GM12873 (cell line): ENCODE measurements around the gene MAPT.

Experiments used
- CTCF ChIP-seq: IDR thresholded peaks from 2 replicates; pipeline ENCODE4 v1.5.1; 2012; ENCODE audit warnings: low read depth, mild to moderate bottlenecking, moderate library complexity, low read length, control low read depth; ENCODE audit not compliant: insufficient read depth; ENCODE audit errors: missing control alignments

The MAPT gene

DNA sequence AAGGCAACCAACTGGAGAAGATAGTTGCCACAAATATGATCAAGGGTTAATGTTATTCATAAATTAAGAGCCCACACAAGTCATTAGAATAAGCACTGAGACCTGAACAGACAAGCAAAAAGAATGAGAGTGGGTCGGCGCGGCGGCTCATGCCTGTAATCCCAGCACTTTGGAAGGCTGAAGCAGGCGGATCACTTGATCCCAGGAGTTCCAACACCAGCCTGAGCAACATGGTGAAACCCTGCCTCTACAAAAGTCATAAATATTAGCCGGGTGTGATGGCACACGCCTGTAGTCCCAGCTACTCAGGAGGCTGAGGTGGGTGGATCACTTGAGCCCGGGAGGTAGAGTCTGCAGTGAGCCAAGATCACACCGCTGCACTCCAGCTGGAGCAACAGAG lies 64.0 kb downstream of the MAPT start:
- no peak for TF ChIP-seq CTCF

- TF ChIP-seq CTCF, result no peak
Measured at GRCh38 chr17:45958994-45959665, 64.8 kb downstream of the MAPT start.

DNA sequence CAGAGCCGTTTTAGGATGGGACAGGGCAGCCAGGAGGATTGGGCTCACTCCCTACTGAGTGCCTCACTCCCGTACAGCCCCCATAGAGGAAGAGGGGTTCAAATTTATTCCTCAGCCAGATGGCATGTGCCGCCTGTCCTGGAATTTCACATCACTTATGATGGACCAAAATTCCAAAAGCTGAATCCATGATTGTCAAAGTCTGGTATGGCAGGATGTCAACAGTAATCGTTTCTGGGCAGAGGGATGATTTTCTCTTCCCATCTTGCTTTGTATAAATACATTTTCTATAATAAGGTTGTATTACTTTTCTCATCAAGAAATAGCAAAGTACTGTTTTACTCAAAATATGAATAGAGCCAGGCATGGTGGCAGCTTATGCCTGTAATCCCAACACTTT lies 66.0 kb downstream of the MAPT start:
- TF ChIP-seq CTCF, result no peak

GRCh38 chr17:45961206-45961605 lies 66.9 kb downstream of the MAPT start:
- TF ChIP-seq CTCF, result no peak

GRCh38 chr17:45962221-45962972 lies 68.0 kb downstream of the MAPT start:
- no peak for TF ChIP-seq CTCF

- TF ChIP-seq CTCF, result no peak
Measured at GRCh38 chr17:45963283-45963682, 68.9 kb downstream of the MAPT start.

- no peak for TF ChIP-seq CTCF
Measured at GRCh38 chr17:45963889-45964288, 69.5 kb downstream of the MAPT start.
